Hepatic stellate cell (primary cell): Measurements from ENCODE around the gene BCR.

Experiments used
- DNase-seq: peaks from one replicate; pipeline ENCODE4 v3.0.0; 2011; ENCODE audit warnings: low spot score

Gene BCR

DNA sequence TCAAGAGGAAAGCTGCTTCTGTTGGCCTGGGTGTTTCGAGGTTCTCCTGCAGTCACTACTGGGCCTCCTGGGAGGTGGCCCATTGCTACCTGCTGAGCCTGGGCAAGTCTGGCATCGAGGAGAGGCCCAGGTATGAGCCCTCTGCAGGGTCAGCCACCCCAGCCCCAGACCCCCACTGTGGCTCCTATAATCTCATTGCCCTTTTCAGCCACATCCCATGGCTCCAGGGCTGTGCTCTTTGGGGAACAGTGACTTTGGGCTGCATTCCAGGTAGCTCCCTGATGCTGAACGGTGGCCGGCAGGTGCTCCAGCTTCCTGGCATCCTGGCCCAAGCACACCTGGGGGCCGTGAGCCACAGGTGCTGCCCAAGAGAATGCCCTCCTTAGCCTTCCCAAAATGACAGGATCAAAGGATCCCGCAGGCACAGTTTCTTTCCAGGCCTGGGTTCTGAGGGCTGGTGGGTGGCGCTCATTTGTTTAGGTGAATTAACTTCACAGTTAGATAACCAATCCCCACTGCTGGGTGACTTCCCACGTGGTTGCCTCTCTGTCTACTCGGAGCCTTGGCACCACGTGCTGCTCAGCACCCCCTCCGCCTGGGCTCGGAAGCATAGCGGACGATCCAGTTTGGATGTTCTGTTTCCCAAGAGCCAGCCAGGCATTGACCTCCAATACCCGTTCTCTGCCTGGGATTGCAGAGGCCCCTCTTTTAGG lies 97.4 kb downstream of the BCR start:
- DNase-seq, result no peak

- no peak for DNase-seq
Observed at GRCh38 chr22:23278883-23279675, 98.8 kb downstream of the BCR start.

DNA sequence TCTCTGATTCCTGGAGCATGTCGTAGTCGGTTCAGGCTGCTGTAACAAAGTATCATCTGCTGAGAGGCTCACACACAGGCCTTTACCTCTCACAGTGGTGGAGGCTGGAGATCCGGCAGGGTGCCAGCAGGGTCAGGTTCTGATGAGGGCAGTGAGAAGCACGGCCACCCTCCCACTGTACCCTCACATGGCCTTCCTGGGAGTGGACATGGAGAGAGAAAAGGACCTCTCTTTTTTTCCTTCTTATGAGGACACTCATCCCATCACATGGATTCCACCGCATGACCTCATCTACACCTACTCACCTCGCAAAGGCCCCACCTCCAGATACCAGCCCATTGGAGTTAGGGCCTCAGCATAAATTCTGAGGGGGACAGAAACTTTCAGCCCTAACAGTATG lies 99.5 kb downstream of the BCR start:
- no peak for DNase-seq

DNA sequence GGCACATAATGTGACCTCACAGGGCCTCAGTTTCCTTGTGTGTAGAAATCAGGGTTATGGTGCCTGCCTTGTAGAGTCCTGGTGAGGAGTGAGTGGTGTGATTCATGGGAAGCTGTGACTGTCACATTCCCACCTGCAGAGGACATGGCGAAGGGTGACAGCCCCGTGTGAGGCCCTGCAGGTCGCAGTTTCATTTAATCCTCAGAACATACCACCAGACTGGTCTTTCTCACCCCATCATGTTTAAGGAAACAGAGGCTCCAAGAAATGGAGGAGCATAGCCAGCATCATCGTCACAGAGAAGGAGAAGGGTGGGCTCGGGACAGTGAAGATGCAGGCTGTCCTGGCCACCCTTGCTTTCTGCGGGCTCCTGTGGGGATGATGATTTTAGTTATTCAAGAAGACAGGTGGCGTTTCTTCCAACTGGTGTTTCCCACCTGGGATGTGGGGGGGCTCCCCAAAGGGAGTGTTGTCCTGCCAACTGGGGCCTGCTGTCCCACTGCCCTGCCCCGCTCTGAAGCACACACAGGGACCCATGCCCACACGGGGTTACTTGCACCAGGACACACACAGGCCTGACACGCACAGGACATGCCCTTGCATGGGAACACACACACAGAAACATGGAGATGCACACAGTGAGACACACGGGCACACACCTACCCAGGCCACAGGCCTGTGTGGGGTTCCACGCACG lies 100.2 kb downstream of the BCR start:
- DNase-seq, result no peak

GRCh38 chr22:23281053-23281405 lies 100.7 kb downstream of the BCR start:
- DNase-seq, result no peak

DNA sequence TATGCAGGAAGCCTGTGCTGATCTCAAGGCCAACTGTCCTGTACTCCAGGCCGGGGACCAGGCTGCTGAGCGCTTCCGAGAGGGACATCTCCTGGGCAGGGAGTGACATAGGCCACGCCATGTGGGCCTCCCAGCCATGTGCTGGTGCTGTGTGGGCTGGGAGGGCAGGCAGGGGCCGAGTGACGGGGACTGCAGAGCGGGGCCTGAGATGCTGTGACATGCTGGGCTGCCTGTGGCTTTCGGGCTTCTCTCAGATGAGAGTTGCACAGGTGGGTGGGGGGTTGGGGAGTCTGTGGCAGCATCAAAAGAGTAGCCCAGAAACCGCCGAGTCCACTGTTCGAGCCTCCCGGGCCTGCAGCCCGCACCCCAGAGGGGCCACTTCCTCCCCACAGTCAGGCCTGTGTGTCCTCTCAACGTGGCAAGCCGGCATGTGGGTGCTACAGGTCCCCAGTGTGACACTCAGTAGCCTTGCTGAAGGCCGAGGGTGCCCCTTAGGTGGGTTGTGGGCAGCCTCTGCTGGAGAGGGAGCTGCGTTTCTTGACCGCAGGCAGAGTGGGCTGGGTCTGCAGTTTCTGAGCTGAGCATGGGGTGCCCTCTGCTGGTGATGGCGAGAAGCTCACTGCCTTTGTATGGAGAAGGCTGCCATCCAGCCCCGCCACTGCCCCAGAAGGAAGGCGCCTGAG lies 101.2 kb downstream of the BCR start:
- DNase-seq, result peak; percentile 86

- DNase-seq, result no peak
Observed at GRCh38 chr22:23282089-23282501, 101.8 kb downstream of the BCR start.

- DNase-seq, result no peak
Observed at GRCh38 chr22:23282516-23282915, 102.2 kb downstream of the BCR start.

DNA sequence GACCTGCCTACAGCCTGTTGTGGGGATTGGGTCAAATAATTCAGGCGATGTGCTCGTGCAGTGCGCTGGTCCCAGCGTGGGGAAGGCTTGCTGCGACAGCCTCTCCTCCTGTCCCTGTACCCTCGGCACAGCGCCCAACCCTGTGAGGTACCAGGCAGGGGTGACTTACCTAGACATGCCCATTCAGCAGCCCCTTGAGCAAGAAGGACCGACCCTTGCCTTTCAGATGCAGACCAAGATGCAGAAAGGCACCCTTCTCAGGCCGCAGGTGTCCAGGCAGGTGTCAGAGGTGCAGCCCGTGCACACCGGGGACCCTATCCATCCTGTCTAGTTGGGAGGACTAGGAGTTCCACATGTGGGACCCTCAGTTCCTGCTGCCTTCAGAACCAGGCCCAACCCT lies 102.7 kb downstream of the BCR start:
- no peak for DNase-seq

- DNase-seq, result no peak
Observed at GRCh38 chr22:23283591-23284503, 103.5 kb downstream of the BCR start.

- no peak for DNase-seq
Observed at GRCh38 chr22:23284504-23285033, 104.3 kb downstream of the BCR start.

DNA sequence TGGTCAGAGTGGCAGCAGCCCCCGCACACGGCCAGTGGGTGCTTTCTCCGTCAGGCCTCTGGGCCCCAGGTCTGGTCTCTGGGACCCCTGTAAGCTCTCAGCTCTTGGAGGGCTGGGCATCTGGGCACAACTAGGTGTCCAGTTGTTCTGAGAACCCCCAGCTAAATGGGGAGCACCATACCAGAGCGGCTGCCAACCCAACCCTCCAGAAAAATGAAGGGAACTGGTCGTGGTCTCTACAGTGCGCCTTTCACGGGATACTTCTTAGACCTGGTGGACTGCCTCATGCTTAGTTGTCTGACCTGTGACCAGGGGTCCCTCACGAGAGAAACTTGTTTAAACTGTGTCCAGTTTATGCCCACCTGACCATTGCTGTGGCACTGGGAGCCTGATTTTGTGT lies 104.9 kb downstream of the BCR start:
- no peak for DNase-seq

DNA sequence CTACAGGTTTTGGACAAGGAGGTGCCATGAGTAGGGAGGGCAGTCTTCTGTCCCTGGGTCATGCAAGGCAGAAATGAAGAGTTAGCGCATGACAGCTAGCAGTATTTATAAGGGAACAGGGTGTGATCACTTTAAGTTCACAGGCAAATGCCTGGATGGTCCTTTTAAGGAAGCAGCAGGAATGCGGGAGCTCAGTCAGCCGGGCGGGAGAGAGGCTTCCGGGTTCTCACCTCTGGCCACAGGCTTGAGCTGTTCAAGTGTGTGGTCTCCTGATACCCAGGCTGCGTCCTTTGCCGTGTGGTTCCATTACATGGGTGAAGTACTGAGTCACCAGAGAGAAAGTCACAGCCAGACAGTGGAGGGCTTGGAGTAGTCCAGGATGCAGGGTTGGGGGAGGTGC lies 105.4 kb downstream of the BCR start:
- DNase-seq, result no peak

DNA sequence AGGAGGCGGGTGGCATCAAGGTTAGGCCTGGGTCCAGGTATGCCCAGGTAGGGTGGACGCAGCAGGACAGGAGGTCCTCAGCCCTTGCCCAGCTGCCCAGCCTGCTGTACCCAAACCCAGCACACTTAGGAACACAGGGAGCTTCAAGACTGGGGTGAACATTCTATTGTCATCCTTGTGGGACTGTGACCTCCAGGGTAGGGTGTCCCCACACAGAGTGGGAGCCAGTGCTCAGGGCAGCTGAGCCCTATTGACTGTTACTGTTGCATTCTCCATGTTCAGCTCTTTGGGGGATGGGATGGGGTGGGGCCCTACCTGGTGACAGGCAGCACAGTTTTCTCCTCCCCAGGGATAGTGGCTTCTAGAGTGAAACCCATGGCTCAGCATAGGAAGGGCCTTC lies 106.0 kb downstream of the BCR start:
- DNase-seq, result no peak

DNA sequence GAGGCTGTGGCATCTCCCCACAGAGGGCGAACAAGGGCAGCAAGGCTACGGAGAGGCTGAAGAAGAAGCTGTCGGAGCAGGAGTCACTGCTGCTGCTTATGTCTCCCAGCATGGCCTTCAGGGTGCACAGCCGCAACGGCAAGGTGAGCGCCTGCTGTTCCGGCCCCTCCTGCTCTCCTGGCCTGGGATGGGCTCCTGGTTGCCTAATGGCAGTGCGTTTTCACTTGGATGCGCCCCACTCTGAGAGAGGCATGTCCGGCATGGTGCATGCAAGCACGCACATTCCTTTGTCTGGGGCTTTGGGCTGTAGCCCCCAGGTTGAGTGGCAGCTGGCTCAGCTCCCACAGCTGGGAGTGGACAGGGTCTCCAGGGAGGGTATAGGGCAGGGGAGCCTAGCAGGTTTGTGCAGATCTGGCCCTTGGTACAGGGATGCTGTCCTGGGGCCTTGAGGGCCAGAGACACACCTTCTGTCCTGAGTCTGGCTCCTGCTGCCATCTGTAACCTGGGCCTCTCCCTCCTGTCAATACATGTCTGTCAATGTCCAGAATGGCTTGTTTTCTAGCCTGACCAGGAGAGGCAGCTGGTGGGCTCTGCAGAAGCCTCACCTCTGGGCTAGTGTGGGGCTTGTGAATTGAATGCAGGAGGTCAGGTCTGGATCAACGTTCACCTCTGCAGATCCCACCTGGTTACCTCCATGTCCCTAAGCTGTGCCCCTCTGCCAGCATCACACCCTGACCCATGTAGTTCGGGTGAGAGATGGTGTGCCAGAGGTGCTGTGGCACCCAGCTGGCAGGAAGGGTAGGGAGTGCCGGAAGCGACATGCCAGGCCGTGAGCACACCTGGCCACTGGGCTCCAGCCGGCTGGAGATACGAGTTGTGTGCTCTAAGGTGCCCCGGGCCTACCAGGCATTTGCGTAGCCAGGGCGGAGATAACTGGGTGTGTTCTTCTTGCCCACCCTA lies 107.1 kb downstream of the BCR start:
- no peak for DNase-seq

- no peak for DNase-seq
Observed at GRCh38 chr22:23288301-23289129, 108.2 kb downstream of the BCR start.

DNA sequence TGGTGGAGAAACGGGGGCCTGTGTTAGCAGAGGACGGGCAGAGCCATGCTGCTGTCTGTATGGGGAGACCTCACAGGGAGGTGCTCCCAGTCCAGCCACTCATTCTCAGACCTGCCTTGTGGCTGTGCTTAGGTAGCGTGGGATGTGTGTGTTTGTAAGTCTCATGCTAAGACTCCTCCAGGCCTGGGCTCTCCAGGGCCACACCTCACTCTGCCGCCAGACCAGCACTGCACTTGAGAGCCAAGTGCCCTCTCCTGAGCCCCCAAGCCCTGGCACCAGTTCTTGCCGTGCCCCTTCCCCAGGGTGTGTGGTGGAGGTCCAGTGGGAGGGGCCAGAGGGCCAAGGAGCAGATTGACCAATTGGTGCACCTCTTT lies 108.8 kb downstream of the BCR start:
- DNase-seq, result no peak

- peak; percentile 85 for DNase-seq
Observed at GRCh38 chr22:23289851-23290724, 109.8 kb downstream of the BCR start.
